TTC549 (cell line): Measurements from ENCODE around the gene RNF157.

ENCODE experiments used
- FAIRE-seq: peaks from 2 replicates; lab custom pipeline; 2012; peaks lifted over from hg19 to GRCh38; lab: Jason Lieb, UNC

The RNF157 gene

GRCh38 chr17:76240461-76241203 lies at the start of gene RNF157:
Gene RNF157 (minus strand): TSS chr17:76240493. CDS start chr17:76240240, 253 bp downstream.
- FAIRE-seq = no peak

- no peak for FAIRE-seq
Observed at GRCh38 chr17:76281573-76282371, 41.5 kb upstream of the RNF157 start.

DNA sequence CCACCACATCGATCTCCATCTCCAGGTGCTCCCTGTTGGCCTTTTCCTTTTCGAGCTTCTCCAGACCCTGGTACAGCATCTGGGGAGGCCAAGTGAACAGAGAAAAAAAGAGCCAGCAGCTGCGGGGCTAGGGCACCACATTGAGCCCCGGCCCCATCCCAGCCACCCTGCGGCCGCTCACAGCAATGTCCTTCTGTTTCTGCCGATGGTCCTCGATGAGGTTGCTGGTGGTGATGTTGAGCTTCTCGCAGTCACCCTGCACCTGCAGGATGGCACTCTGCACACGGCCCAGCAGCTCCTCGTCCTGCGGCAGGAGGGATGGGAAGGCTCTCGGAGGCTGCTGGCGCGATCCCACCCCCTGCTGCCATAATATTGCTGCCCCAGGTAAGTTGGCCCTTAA lies 40.4 kb upstream of the RNF157 start:
- no peak for FAIRE-seq

DNA sequence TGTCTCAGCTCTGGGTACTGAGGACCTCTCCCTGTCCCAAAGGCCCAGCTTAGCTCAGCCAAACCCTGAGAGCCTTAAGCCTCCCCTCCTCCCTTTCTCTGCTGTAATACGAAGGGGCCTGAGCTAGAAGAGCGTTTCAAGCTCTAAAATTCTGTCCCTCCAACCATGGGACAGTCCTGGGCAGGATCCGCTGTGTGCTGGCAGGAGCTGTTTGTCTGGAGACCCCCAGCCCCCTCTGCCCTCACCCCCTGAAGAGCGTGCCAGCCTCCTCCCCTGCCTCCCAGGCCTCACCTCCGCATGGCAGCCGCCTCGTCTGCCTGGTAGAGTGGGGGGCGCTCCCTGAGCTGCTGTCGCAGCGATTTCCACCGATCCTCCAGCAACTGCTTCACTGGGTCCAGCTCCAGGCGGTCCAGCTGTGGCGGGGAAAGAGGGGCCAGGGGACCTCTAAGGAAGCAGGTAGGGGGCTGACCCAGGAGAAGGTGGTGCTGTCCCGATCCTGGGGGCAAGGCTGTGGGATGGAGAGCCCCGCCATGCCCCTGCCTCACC lies 39.5 kb upstream of the RNF157 start:
- FAIRE-seq = no peak

- no peak for FAIRE-seq
Observed at GRCh38 chr17:76278952-76279741, 38.9 kb upstream of the RNF157 start.

DNA sequence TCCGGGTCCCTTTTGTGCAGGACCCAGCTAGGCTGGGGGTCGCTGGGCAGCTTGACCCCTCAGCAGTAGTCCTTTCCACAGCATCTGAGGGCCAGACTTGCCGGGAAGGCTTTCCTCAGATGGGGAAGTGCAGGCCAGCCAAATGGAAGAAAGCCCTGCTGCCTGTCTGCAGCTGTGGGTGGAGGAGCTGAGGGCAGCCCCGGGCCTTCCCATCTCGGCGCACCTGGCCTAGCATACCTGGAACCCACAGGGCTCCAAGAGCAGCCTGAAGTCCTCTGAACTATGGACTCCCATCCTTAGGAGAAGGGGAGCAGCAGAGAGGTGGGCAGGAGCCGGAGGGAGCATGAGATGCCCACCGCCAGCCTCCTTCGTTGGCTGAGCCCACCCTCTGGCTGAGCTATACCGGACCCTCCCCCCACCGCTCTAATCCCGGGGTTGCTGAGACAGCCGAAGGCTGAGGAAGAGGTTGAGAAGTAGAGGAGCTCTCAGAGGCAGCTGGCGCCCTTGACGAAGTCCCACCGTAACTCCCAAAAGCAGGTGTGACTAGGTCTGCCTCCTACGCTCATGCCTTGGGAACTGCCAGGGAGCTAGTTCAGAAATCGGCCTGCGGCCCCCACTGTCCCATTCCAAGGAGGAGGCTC lies 38.1 kb upstream of the RNF157 start:
- no peak for FAIRE-seq

GRCh38 chr17:76277300-76278267 lies 37.3 kb upstream of the RNF157 start:
- no peak for FAIRE-seq

DNA sequence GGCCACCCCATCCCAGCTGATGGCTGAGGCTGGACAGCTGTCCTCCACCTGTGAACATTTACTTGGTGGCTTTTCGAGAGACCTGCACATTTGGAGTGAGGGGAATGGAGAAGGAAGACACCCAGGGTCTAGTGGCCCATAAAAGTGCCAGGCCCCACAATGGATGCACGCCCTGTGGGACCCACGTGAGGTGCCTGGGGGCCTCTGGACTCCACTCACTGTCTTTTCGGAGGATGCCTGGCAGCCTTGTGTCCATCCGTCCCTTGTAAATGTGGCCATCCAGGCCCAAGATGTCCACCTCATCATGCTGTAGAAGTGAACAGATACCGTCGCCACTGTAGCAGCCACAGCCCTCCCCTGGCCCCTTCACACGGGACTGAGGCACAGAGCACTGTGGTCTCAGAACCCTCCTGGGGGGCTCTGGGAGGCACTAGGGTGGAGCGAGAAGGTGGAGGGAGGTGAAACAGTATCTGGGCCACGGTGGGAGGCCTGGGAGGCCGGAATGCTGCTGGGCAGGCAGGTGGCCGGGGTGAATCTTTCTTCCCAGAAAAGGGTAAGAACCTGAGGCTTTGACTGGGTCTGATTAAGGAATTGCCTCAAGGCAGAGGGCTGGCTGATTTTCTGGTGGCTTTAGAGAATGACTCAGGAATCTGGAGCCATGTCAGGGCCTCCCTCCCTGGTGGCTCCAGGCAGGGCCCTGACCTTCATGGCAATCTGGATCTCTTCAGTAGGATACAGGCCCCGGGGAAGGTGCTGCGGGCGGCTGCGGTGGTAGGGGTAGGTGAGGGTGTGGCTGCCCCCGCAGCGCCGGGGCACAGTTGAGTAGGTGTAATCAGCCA lies 36.4 kb upstream of the RNF157 start:
- no peak for FAIRE-seq

DNA sequence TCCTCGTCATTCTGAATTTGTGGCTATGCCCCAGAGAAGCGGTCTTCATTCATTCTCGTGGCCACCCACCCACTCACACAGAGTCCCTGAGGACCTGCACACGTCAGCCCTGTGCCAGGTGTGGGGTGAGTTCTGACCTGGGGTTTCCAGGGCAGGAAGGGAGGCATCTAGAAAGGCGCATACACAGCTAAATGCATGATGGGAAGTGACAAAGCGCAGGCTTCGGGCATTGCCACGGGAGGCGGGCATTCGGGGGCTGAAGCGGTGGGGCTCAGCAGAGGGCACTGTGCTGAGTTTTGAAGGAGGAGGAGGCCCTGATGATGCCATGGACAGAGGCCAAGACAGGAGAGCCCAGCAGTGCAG lies 35.8 kb upstream of the RNF157 start:
- FAIRE-seq = no peak

GRCh38 chr17:76275382-76276068 lies 35.2 kb upstream of the RNF157 start:
- no peak for FAIRE-seq

DNA sequence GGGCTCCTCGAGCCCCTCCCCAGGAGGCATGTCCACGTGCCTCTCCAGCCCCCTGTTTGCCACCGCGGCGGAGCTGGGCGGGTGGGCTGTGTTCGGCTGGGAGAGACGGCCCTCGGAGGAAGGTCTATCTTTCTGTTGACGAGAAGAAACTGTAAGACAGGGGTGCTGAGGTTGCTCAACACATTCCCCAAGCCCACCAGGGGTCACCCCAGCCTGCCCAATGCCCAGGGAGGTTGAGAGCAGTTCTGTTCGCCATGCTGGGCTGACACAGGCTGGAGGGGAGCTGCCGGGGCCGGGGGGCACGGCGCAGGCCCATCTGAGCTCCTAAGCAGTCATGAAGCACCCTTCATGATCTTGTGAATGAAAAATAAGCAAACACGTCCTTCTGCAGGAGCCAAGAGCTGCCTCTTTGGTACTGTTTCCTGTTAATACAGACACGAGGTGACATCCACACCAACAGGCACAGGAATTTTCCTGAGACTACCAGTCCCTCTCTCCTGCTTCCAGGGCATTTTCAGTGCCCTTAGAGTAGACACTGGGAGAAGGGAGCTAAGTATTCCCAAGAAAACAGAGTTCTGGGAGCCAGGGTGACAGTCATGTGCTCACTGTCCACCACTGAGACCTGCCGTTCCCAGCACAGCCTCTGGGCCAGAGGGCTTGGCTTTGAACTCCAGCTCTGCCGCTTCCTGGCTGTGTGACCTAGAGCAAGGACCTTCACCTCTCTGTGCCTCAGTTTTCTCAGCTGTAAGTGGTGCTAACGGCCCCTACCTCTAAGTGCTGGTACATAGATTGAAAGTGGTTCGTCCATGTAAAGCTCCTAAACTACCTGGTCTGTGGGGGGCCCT lies 34.0 kb upstream of the RNF157 start:
- no peak for FAIRE-seq

GRCh38 chr17:76273445-76274111 lies 33.3 kb upstream of the RNF157 start:
- FAIRE-seq = no peak

- no peak for FAIRE-seq
Observed at GRCh38 chr17:76272541-76273444, 32.5 kb upstream of the RNF157 start.

GRCh38 chr17:76271669-76272540 lies 31.6 kb upstream of the RNF157 start:
- no peak for FAIRE-seq

- FAIRE-seq = no peak
Observed at GRCh38 chr17:76270770-76271668, 30.7 kb upstream of the RNF157 start.
